Amygdala (tissue), 56 donors: Measurements from ENCODE around the gene RBM27.
"Not testable (repeated sequence)": the region's sequence is repeated elsewhere in the genome, so short reads cannot be mapped to it uniquely, and the experiment has no call there.

Source experiments
- DNase-seq, 56 donors: peaks; one replicate each; lab custom pipeline; 2025; lab: John Stamatoyannopoulos, UW

Gene RBM27, protein sequence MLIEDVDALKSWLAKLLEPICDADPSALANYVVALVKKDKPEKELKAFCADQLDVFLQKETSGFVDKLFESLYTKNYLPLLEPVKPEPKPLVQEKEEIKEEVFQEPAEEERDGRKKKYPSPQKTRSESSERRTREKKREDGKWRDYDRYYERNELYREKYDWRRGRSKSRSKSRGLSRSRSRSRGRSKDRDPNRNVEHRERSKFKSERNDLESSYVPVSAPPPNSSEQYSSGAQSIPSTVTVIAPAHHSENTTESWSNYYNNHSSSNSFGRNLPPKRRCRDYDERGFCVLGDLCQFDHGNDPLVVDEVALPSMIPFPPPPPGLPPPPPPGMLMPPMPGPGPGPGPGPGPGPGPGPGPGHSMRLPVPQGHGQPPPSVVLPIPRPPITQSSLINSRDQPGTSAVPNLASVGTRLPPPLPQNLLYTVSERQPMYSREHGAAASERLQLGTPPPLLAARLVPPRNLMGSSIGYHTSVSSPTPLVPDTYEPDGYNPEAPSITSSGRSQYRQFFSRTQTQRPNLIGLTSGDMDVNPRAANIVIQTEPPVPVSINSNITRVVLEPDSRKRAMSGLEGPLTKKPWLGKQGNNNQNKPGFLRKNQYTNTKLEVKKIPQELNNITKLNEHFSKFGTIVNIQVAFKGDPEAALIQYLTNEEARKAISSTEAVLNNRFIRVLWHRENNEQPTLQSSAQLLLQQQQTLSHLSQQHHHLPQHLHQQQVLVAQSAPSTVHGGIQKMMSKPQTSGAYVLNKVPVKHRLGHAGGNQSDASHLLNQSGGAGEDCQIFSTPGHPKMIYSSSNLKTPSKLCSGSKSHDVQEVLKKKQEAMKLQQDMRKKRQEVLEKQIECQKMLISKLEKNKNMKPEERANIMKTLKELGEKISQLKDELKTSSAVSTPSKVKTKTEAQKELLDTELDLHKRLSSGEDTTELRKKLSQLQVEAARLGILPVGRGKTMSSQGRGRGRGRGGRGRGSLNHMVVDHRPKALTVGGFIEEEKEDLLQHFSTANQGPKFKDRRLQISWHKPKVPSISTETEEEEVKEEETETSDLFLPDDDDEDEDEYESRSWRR

DNA sequence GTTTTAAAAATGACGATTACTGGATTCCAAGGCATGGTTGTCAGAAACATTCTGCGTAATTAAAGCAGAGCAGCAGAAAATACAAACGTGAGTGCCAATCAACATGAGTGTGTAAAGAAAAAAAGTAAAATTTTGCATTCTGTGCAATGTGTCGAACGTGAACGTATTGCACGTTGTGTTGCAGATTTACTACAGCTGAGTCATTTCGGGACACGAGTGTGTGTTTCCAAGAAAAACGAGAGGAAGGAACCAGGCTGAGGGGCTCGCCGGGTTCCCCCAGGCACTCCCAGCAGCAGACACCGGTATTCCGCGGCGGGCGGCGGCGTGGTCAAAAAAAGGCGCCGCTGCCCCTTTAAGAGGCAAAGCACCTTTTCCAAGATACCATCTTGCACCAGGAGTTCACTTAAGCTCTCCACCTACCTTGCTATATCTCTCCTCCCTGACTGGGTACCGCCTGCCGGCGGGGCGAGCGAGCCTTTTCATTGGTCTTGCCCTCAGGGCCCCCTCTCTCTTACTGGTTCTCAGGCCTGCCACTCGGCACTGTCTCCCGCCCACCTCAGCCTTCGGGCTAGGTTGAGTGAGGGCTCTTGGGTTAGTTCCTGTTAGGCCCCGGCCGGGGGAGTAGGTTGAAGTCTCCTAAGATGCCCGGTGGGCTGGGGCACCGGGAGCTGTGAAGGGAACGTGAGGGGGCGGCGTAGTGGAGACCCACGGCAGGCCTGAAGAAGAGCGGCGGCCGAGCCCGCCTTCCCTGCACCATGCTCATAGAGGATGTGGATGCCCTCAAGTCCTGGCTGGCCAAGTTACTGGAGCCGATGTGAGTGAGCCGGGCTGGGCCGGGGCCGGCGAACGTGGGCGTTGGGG lies at the start of gene RBM27:
Gene RBM27 (plus strand): TSS at position 595 of the 861 bp plus-strand sequence. CDS start 161 bp downstream, at position 756.
- DNase-seq = peak; percentile 61 to 99 (median 96)

DNA sequence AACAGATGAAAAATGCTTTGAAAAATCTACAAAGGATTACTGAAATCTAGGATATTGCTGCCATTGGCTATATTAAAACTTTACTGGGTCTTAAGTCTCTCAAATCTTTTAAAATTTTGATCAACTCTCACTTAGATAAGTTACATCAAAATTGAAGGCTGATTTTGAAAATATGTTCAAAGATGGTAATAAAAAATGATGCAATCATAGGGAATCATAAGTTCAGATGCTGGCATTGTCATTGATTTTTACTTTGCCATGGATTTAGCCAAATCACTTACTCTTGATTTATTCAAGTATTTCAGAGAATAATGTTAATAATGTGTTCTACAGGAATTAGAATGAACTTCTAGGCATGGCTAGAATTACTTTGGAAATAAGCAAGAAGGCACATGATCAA lies 45.1 kb upstream of the RBM27 start:
- no peak for DNase-seq

DNA sequence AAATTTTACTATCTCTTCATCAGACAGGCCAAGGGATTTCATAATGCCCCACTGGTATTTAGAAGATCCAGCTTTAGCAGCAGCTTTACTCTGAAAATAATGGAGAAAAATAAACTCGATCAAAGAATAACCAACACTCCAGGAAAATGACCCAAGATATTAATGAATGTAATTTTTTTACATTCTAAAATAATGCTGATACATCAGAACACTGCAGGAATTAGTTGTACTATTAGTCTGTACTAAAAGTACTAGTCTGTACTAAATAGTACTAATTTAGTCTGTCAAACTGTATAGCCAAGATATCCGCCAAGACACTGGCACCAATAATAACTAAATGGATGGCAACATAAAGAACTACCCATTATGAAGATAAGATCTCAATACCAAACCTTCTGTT lies 39.0 kb upstream of the RBM27 start:
- no peak for DNase-seq

DNA sequence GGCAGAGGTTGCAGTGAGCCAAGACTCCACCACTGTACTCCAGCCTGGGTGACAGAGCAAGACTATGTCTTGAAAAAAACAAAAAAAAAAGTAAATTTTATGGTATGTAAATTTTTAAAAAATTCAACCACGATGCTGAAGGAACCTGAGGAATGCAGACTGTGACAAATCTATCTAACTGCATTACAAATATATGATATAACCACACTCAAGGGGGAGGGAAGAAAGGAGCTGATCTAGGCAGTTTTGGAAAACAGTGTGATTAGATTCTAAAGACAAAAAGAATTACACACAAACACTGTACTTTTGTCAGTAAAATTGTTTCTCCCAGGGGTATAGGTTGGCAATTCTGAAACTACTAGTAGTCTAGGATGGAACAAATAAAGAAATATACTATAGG lies 37.9 kb upstream of the RBM27 start:
- DNase-seq = no peak

DNA sequence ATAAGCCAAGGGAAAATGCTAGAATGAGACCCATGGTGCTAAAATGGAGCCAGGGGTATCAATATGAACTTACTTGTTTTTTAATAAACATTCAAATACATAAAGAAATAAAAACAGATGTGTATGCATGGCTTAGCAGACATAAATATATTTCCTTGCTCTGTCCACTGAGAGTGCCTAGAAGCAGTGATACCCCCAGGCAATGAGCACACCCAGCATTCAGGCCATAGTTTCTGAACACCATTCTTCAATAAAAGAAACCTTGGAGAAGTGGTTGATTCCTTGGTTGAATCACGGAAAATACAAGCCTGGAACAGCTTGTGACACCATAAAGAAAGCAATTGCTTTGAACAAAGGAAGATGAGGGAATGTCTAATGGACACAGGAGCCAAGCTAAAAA lies 37.5 kb upstream of the RBM27 start:
- DNase-seq = no peak

DNA sequence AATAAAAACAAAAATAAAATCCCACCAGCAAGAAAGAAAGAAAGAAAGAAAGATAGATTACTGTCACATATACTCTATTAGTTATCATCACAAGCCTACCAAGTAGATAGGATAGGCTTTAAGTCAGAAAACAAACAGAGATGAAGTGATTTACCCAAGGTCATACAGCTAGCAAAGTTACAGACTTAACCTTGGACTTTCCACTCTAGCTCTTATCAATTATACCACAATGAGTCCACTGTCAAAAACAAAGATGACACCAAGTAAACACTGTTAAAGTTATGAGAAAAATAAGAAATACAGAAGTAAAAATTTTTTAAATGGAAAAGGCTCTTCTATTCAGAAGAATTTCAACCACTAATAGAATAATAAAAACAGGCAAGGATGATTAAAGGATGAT lies 34.3 kb upstream of the RBM27 start:
- DNase-seq = no peak

DNA sequence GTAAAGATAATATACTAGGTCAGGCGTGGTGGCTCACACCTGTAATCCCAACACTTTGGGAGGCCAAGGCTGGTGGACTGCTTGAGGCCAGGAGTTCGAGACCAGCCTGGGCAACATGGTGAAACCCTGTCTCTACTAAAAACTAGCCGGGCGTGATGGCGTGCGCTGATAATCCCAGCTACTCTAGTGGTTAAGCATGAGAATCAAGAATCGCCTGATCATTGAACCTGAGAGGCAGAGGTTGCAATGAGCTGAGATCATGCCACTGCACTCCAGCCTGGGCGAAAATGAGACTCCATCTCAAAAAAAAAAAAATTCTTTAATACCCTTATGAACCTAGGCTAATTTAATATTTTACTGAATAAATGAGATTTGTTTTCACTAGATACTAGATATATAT lies 30.4 kb upstream of the RBM27 start:
- not testable (repeated sequence) for DNase-seq

DNA sequence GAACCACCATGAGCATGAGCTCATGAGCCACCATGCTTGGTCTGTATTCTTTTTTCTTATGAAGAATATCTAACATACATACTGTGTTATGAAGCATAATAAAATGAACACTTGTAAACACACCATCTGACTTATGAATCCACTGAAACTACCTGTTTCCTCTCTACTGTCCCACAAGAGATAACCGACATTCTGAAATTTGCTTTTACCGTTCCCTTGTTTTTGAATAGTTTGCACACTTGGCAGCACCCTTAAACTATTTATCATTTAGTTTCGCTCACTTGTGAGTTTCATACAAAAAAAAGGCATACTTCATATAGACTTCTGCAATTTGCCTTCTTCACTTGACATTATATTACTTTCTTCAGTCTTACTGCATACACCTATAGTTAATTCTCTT lies 29.8 kb upstream of the RBM27 start:
- DNase-seq = no peak

DNA sequence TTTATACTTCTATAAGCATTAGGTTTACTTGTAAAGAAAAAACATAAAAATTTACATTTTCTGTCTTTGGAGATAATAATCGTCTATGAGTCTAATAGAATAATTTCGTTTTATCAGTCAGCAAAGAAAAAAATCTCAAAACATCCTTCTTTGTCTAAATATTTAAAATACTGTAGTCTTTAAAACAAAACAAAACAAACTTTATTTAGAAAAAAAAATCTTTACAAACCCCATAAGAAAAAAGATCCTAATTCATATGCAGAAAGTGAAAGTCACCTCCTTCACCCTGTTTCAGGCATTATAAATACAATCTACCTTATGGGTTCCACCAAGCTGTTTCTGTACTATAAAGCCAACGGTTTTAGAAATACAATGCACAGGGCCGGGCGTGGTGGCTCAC lies 26.6 kb upstream of the RBM27 start:
- DNase-seq = no peak

DNA sequence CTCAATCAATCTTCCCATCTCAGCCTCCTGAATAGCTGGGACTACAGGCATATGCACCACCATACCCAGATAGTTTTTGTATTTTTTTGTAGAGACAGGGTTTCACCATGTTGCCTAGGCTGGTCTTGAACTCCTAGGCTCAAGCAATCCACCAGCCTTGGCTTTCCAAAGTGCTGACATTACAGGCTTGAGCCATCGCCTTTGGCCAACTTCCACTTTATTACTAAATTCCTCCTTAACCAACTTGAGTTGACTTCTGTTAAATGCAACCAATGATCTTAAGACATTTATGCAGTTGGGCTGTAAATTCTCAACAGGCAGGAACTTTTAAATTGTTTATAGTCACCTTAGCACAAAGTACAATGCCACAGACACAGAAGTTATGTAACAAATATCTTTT lies 23.7 kb upstream of the RBM27 start:
- no peak for DNase-seq

DNA sequence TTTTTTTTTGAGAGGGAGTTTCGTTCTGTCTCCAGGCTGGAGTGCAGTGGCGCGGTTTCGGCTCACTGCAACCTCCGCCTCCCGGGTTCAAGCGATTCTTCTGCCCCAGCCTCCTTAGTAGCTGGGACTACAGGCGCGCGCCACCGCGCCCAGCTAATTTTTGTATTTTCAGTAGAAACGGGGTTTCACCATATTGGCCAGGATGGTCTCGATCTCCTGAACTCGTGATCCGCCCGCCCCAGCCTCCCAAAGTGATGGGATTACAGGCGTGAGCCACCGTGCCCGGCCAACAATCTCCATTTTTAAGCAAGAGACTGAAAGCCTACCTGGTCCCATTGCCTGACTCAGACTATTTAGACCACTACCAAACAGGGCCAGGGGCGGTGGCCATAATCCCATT lies 20.0 kb upstream of the RBM27 start:
- DNase-seq = not testable (repeated sequence)

DNA sequence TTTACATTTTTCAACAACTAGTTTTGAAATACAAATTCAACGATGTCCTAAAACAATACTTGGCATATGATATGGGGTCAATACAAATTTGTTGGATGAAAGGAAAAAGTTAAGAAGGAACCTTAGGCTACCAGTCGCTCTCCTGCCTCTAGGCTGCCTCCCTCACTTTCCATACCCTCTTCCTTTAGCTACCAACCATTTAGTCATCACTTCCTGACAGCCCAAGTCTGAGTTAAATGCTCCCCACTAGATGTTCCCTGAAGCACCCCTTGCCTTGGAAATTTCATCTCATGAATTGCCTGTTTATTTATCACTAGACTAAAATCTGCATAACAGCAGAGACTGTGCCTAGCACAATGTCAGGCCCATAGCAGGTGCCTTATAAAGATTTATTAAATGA lies 18.2 kb upstream of the RBM27 start:
- DNase-seq = no peak

DNA sequence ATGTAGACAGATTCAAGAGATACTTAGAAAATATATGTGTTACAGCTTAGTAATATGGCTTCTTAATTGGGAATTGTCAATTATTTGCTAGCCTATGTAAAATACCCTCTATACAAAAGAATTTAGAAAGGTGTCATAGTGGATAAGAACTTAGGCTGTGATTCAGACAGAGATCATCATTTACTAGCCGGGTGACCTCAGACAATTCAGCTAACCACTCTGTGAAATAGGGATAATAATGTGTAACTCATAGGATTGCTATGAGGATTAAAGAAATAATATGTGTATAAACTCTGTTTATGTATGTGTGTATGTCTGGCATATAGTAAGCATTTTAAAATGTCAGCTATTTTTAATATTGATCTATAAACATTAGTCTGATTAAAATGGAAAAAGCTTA lies 15.0 kb upstream of the RBM27 start:
- DNase-seq = no peak

DNA sequence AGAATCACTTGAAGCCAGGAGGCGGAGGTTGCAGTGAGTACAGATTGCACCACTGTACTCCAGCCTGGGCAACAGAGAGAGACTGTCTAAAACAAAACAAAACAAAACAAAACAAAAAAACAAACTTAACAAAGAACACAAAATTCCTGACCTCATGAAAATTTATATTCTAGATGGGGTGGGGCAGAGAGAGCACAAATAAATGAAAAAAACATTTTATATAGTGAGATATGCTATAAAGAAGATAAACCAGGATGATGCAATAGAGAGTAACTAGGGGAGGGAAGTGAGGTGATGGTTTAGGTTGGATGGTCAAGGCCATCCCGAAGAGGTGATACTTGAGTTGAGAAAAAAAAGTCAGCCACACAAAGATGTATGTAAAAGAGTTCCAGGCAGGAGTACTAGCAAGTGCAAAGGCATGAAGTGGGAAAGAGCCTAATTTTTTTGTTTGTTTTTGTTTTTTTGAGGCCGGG lies 10.8 kb upstream of the RBM27 start:
- DNase-seq = no peak

DNA sequence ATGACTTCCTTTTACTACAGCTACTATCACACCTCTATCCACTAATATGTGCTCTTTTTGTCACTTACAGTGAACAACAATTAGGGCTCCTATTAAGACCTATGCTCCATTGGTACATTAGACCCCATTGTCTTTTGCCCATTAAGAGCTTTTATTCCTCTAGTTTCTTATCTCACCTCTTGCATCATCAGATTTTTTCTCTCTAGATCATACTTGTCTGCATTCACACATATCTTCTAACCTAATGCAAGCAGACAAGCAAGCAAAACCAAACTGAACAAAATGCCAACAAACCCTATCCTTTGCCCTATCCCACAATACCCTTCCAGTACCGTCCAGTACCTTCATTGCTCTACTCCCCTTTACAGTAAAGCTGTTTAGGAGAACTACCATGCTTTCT lies 10.1 kb upstream of the RBM27 start:
- no peak for DNase-seq

DNA sequence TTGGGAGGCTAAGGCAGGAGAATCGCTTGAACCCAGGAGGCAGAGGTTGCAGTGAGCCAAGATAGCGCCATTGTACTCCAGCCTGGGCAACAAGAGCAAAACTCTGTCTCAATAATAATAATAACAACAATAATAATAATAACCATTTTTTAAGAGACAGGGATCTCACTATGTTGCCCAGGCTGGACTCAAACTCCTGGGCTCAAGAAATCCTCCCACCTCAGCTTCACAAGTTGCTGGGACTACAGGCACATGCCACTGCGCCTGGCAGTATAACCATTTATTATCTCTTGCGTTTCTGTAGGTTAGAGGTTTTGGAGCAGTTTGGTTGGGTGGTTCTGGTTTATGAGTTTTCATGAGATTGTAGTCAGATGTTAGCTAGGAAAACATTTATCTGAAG lies 8.4 kb upstream of the RBM27 start:
- not testable (repeated sequence) for DNase-seq

DNA sequence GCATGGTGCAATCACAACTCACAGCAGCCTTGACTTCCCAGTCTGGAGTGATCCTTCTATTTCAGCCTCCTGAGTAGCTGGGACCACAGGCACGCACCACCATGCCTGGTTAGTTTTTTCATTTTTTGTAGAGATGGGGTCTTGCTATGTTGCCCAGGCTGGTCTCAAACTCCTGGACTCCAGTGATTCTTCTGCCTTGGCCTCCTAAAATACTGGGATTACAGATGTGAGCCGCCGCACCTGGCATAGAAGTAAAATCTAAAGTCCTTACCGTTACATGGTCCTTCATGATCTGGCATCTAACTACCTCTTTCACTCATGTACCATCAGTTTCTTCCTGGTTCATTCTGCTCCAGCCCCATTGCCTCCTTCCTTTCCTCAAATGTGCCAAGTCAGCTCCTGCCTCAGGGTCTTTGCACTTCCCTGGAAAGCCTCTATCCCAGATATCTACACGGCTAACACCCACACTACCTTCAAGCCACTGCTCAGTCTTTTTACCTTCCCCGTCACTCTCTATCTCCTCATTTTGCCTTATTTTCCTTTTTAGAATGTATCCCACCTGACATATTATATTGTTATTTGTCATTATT lies 6.9 kb upstream of the RBM27 start:
- DNase-seq = no peak

DNA sequence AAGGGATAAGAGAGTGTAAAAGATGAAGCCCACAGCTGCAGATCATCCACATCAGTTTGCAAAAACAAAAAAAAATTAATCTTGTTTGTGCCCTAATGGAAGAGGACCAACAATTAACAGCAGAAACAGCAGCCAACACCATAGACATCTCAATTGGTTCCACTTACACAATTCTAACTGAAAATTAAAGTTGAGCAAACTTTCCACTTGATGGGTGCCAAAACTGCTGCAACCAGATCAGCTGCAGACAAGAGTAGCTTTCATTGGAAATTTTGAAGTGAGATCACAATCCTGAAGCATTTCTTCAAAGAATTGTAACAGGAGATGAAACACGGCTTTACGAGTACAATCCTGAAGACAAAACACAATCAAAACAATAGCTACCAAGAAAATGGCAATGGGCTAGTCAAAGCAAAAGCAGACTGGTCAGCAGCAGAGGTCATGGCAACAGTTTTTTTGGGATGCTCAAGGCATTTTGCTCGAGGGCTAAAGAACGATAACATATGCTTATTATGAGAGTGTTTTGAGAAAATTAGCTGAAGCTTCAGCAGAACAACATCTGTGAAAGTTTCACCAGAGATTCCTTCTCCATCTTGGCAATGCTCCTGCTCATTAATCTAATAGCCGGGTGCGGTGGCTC lies 4.1 kb upstream of the RBM27 start:
- no peak for DNase-seq

DNA sequence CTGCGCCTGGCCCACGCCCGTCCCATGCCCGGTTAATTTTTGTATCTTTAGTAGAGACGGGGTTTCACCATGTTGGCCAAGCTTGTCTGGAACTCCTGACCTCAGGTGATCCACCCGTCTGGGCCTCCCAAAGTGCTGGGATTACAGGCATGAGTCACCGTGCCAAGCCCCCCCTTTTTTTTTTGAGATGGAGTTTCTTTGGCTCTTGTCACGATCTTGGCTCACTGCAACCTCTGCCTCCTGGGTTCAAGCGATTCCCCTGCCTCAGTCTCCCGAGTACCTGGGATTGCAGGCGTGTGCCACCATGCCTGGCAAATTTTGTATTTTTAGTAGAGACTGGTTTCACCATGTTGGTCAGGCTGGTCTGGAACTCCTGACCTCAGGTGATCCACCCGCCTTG lies 1.6 kb upstream of the RBM27 start:
- not testable (repeated sequence) for DNase-seq

DNA sequence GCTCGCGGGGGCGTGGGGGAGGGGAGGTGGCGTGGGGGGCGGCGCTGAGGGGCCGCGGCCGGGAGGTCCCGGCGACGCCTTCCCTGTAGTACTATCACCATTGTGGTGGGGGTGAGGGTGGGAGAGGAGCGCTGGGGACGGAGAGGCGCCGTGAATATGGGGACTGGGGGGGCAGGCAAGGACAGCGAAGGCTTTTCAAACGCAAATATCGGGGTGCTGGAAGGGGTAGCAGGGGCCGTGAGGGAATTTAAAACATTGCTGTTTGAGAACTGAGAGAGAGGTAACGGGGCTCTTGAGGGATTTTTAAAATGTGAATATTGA lies 427 bp downstream of the RBM27 start:
- DNase-seq = peak in 4 of 56 donors; percentile 33 to 39 (median 38)
